Ishikawa (cell line): ENCODE data around the gene VEZF1.

Source experiments
- CEBPB ChIP-seq: IDR thresholded peaks from 2 replicates; pipeline ENCODE4 v1.6.1; 2012
- CREB1 ChIP-seq: IDR thresholded peaks from 2 replicates; pipeline ENCODE4 v1.6.1; 2012; ENCODE audit warnings: low read depth
- EGR1 ChIP-seq: IDR thresholded peaks from 2 replicates; pipeline ENCODE4 v1.6.1; 2012
- FOXM1 ChIP-seq: IDR thresholded peaks from 2 replicates; pipeline ENCODE4 v1.6.1; 2012; ENCODE audit warnings: low read depth, borderline replicate concordance
- NFIC ChIP-seq: IDR thresholded peaks from 2 replicates; pipeline ENCODE4 v1.6.1; 2012
- RAD21 ChIP-seq: IDR thresholded peaks from 2 replicates; pipeline ENCODE4 v1.6.1; 2012; ENCODE audit warnings: low read depth
- TAF1 ChIP-seq: IDR thresholded peaks from 2 replicates; pipeline ENCODE4 v1.6.1; 2012; ENCODE audit warnings: low read depth, mild to moderate bottlenecking
- TCF12 ChIP-seq: IDR thresholded peaks from 2 replicates; pipeline ENCODE4 v1.6.1; 2012; ENCODE audit warnings: low read depth
- ZBTB7A ChIP-seq: IDR thresholded peaks from 2 replicates; pipeline ENCODE4 v1.6.1; 2012; ENCODE audit warnings: low read depth
- TF ChIP-seq, protein P1 (sequence below): IDR thresholded peaks from 2 replicates; pipeline ENCODE4 v1.6.1; 2012; ENCODE audit warnings: low read depth, mild to moderate bottlenecking

DNA sequence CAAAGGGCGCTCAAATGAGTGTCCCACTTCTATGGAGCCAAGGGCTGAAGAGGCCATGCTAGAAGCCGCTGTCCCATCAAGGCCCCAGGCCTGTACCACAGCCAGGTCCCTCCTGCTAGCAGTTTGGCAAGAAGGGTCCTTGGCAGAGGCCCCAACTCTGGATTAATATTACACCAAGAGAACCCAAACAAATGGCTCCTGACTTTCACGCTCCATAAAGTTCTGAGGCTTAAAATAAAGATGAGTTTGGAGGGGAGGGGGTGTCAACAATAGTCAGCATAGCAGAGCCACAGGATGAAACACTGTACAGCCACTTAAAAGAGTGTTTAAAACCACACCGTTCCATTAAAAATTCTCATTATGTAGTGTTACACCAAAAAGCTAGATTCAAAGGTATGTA lies 63.4 kb downstream of the VEZF1 start:
- peak; percentile 3; the same call in 1 of the 2 replicates for TF ChIP-seq RAD21
- peak; percentile 92 for TF ChIP-seq NFIC
- no peak for TF ChIP-seq EGR1
- TF ChIP-seq ZBTB7A = no peak
- TF ChIP-seq FOXM1 = peak; percentile 88; the same call in 1 of the 2 replicates
- no peak for TF ChIP-seq CREB1
- no peak for TF ChIP-seq CEBPB
- no peak for TF ChIP-seq TAF1
- peak; percentile 92; the same call in 1 of the 2 replicates for TF ChIP-seq TCF12
- TF ChIP-seq, protein P1, sequence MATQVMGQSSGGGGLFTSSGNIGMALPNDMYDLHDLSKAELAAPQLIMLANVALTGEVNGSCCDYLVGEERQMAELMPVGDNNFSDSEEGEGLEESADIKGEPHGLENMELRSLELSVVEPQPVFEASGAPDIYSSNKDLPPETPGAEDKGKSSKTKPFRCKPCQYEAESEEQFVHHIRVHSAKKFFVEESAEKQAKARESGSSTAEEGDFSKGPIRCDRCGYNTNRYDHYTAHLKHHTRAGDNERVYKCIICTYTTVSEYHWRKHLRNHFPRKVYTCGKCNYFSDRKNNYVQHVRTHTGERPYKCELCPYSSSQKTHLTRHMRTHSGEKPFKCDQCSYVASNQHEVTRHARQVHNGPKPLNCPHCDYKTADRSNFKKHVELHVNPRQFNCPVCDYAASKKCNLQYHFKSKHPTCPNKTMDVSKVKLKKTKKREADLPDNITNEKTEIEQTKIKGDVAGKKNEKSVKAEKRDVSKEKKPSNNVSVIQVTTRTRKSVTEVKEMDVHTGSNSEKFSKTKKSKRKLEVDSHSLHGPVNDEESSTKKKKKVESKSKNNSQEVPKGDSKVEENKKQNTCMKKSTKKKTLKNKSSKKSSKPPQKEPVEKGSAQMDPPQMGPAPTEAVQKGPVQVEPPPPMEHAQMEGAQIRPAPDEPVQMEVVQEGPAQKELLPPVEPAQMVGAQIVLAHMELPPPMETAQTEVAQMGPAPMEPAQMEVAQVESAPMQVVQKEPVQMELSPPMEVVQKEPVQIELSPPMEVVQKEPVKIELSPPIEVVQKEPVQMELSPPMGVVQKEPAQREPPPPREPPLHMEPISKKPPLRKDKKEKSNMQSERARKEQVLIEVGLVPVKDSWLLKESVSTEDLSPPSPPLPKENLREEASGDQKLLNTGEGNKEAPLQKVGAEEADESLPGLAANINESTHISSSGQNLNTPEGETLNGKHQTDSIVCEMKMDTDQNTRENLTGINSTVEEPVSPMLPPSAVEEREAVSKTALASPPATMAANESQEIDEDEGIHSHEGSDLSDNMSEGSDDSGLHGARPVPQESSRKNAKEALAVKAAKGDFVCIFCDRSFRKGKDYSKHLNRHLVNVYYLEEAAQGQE = no peak
